HPDE6-E6E7 (cell line): Measurements from ENCODE around the gene MEP1B.

ENCODE experiments used
- DNase-seq: peaks from one replicate; pipeline ENCODE4 v3.0.0; 2011; ENCODE audit warnings: missing footprints; ENCODE audit errors: extremely low spot score

Gene MEP1B

DNA sequence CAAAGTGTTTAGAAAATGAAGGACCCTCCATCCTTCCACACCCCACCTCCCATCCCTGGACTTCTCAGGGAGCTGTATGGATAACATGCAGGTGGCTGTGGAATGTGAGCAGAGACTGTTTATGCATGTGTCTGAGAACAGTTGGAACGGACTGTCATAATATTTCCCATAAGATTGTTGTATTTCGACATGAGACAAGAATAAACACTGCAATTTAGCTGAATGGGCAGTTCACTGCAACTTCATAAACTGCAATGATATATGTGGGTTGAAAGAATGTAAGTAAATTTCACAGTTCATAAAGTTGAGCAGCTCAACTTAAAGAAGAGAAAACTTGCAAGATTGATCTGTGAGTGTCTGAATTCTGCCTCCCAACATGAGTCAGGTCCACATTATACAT is 74.6 kb downstream of the MEP1B start:
- no peak for DNase-seq

DNA sequence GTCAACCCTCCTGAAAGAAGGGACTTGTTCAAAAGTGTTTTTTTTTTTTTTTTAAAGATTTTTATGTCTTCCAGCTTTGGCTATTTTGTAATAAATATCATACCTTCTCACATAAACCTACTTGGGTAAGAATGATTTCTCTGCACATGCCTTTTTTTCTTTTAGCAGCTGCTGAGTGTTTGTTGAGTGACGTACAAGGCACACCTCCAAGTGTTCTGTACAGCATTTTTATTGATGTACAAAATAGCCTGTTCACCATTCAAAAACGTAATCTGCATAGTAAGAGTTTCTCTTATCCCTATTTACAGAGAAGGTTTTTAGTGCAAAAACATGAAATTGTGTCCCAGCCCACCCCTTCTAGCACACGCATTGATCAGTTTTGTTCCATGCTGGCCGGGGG is 77.6 kb downstream of the MEP1B start:
- no peak for DNase-seq
